ENCODE data around the gene PDP2.

Gene PDP2

DNA sequence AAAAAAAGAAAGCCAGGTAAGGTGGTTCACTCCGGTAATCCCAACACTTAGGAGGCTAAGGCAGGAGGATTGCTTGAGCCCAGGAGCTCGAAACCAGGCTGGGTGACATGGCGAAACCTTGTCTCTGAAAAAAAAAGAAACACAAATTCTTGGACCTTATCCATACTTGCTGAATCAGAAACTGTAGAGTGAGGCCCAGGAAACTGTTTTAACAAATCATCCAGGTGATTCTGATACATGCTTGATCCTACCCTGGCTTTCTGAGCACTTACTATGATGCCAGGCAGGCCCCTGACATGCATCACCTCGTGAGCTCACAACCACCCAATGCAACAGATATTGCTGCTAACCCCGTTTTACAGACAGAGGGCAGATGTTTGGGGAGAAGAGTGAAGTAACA, 45.6 kb upstream of the PDP2 start:
- Histone ChIP-seq H2AFZ (ENCODE audit: low read length) (no peak overlapping the region), H3K79me2 (ENCODE audit: insufficient read depth, low read length) (peaks cover 9% of the 10 kb centered on the region), H3K36me3 (ENCODE audit: insufficient read depth, low read length) (no peaks in the 10 kb centered on the region), H4K20me1 (ENCODE audit: insufficient read depth, low read length, poor library complexity, severe bottlenecking) (peaks cover under 1% of the 10 kb centered on the region), H3K9ac (ENCODE audit: low read depth, low read length, poor library complexity, severe bottlenecking) (no peak overlapping the region), H3K4me2 (ENCODE audit: low read depth, low read length, poor library complexity, severe bottlenecking) (no peak overlapping the region), H3K4me1 (ENCODE audit: insufficient read depth, low read length, poor library complexity, severe bottlenecking) (peaks cover 5% of the 10 kb centered on the region), H3K27me3 (ENCODE audit: insufficient read depth, low read length, poor library complexity, severe bottlenecking) (no peaks in the 10 kb centered on the region), H3F3A (ENCODE audit: low read depth) (no peaks in the 10 kb centered on the region), H3K9me3 (ENCODE audit: insufficient read depth, low read depth, low read length) (no peaks in the 10 kb centered on the region), H3K9me2 (replicated peaks; ENCODE audit: low read depth, low read length) (no peaks in the 10 kb centered on the region), H3K4me3 (ENCODE audit: low read length, poor library complexity, severe bottlenecking) (no peak overlapping the region)
- TF ChIP-seq EZH2phosphoT487 (IDR thresholded peaks at IDR 0.05; ENCODE audit: borderline replicate concordance): no peak

DNA sequence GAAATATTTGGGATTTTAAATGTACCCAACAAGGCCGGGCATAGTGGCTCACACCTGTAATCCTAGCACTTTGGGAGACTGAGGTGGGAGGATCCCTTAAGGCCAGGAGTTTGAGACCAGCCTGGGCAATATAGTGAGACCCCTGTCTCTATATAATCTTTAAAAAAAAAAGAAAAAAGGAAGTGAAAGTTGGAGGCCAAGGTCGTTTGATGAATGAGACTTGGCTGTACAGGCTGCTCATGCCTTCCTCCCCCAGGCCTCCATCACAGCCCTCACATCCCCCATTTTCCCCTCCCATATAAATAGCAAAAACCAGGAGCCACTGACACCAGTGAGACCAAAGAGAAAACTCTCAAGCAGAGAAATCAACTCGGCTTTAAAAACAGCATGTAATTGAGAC, 39.4 kb upstream of the PDP2 start:
- peaks cover under 1% of the 10 kb centered on the region for H3K4me1 ChIP-seq (ENCODE audit: insufficient read depth, low read length, poor library complexity, severe bottlenecking)
- H3K4me3 ChIP-seq (ENCODE audit: low read length, poor library complexity, severe bottlenecking): no peak overlapping the region
- H3F3A ChIP-seq (ENCODE audit: low read depth): no peaks in the 10 kb centered on the region
- no peaks in the 10 kb centered on the region for H3K27me3 ChIP-seq (ENCODE audit: insufficient read depth, low read length, poor library complexity, severe bottlenecking)
- H3K36me3 ChIP-seq (ENCODE audit: insufficient read depth, low read length): no peaks in the 10 kb centered on the region
- no peak overlapping the region for H3K4me2 ChIP-seq (ENCODE audit: low read depth, low read length, poor library complexity, severe bottlenecking)
- no peaks in the 10 kb centered on the region for H3K79me2 ChIP-seq (ENCODE audit: insufficient read depth, low read length)
- no peak overlapping the region for H2AFZ ChIP-seq (ENCODE audit: low read length)
- H3K9me3 ChIP-seq (ENCODE audit: insufficient read depth, low read depth, low read length): no peaks in the 10 kb centered on the region
- no peak overlapping the region for H3K9ac ChIP-seq (ENCODE audit: low read depth, low read length, poor library complexity, severe bottlenecking)
- TF ChIP-seq, protein P1, sequence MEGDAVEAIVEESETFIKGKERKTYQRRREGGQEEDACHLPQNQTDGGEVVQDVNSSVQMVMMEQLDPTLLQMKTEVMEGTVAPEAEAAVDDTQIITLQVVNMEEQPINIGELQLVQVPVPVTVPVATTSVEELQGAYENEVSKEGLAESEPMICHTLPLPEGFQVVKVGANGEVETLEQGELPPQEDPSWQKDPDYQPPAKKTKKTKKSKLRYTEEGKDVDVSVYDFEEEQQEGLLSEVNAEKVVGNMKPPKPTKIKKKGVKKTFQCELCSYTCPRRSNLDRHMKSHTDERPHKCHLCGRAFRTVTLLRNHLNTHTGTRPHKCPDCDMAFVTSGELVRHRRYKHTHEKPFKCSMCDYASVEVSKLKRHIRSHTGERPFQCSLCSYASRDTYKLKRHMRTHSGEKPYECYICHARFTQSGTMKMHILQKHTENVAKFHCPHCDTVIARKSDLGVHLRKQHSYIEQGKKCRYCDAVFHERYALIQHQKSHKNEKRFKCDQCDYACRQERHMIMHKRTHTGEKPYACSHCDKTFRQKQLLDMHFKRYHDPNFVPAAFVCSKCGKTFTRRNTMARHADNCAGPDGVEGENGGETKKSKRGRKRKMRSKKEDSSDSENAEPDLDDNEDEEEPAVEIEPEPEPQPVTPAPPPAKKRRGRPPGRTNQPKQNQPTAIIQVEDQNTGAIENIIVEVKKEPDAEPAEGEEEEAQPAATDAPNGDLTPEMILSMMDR (conservative IDR thresholded peaks at IDR 0.05; ENCODE audit: low read length): no peak
- no peak for TF ChIP-seq EZH2phosphoT487 (IDR thresholded peaks at IDR 0.05; ENCODE audit: borderline replicate concordance)
- no peaks in the 10 kb centered on the region for H4K20me1 ChIP-seq (ENCODE audit: insufficient read depth, low read length, poor library complexity, severe bottlenecking)
- H3K9me2 ChIP-seq (replicated peaks; ENCODE audit: low read depth, low read length): no peaks in the 10 kb centered on the region

DNA sequence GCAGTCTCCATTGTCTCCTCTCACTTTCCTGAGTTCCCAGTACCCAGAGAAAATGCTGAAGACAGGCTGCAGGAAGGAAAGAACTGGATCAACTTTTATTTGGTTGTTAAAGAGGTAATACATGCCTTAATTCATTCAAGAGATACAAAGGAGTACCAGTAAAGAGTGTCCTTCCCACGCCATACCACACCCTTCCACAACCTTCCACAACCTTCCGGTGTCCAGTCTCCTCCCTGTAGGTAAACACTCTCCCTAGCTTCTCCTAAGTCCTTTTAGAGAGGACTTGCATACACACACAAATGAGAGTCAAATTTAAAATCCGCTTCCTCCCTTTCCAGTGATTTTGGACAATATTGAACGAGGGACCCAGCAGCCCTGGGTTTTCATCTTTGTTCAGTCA, 38.9 kb upstream of the PDP2 start:
- Histone ChIP-seq H3K4me3 (ENCODE audit: low read length, poor library complexity, severe bottlenecking) (no peak overlapping the region), H3K79me2 (ENCODE audit: insufficient read depth, low read length) (no peaks in the 10 kb centered on the region), H3K36me3 (ENCODE audit: insufficient read depth, low read length) (no peaks in the 10 kb centered on the region), H3K9me3 (ENCODE audit: insufficient read depth, low read depth, low read length) (no peaks in the 10 kb centered on the region), H3K4me2 (ENCODE audit: low read depth, low read length, poor library complexity, severe bottlenecking) (no peak overlapping the region), H3K27me3 (ENCODE audit: insufficient read depth, low read length, poor library complexity, severe bottlenecking) (no peaks in the 10 kb centered on the region), H4K20me1 (ENCODE audit: insufficient read depth, low read length, poor library complexity, severe bottlenecking) (no peaks in the 10 kb centered on the region), H3K9me2 (replicated peaks; ENCODE audit: low read depth, low read length) (no peaks in the 10 kb centered on the region), H3F3A (ENCODE audit: low read depth) (no peaks in the 10 kb centered on the region), H3K4me1 (ENCODE audit: insufficient read depth, low read length, poor library complexity, severe bottlenecking) (no peaks in the 10 kb centered on the region), H2AFZ (ENCODE audit: low read length) (no peak overlapping the region), H3K9ac (ENCODE audit: low read depth, low read length, poor library complexity, severe bottlenecking) (no peak overlapping the region)
- TF ChIP-seq, protein P1 (conservative IDR thresholded peaks at IDR 0.05; ENCODE audit: low read length): no peak
- no peak for TF ChIP-seq EZH2phosphoT487 (IDR thresholded peaks at IDR 0.05; ENCODE audit: borderline replicate concordance)

DNA sequence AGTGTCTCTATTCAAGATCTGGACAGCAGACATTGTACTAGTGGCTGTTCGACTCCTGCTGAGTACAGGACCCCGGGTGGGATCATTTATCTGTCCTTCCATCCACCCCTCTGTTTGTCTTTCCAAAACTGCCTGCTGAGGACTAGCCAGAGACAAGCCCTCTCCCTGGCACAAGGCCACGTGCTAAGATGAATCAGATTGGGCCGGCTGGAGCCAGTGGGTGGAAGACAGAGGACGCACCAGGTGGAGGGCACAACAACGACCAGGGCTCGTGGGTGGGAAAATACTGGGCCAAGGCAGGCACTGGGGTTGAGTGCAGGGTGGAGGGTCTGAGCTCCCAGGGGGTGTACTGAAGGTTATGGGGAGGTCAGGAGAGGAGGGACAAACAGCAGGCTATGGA, 37.5 kb upstream of the PDP2 start:
- no peak overlapping the region for H2AFZ ChIP-seq (ENCODE audit: low read length)
- TF ChIP-seq EZH2phosphoT487 (IDR thresholded peaks at IDR 0.05; ENCODE audit: borderline replicate concordance): no peak
- TF ChIP-seq, protein P1 (conservative IDR thresholded peaks at IDR 0.05; ENCODE audit: low read length): no peak
- no peak overlapping the region for H3K4me3 ChIP-seq (ENCODE audit: low read length, poor library complexity, severe bottlenecking)
- H3K4me1 ChIP-seq (ENCODE audit: insufficient read depth, low read length, poor library complexity, severe bottlenecking): no peaks in the 10 kb centered on the region
- no peaks in the 10 kb centered on the region for H3K36me3 ChIP-seq (ENCODE audit: insufficient read depth, low read length)
- H3F3A ChIP-seq (ENCODE audit: low read depth): no peaks in the 10 kb centered on the region
- no peak overlapping the region for H3K9ac ChIP-seq (ENCODE audit: low read depth, low read length, poor library complexity, severe bottlenecking)
- H3K9me3 ChIP-seq (ENCODE audit: insufficient read depth, low read depth, low read length): no peaks in the 10 kb centered on the region
- no peaks in the 10 kb centered on the region for H3K9me2 ChIP-seq (replicated peaks; ENCODE audit: low read depth, low read length)
- H3K27me3 ChIP-seq (ENCODE audit: insufficient read depth, low read length, poor library complexity, severe bottlenecking): no peaks in the 10 kb centered on the region
- no peak overlapping the region for H3K4me2 ChIP-seq (ENCODE audit: low read depth, low read length, poor library complexity, severe bottlenecking)
- no peaks in the 10 kb centered on the region for H3K79me2 ChIP-seq (ENCODE audit: insufficient read depth, low read length)
- no peaks in the 10 kb centered on the region for H4K20me1 ChIP-seq (ENCODE audit: insufficient read depth, low read length, poor library complexity, severe bottlenecking)

All from Loucy (cell line).